Stomach (tissue), 4 donors: Measurements from ENCODE around the gene GSDMA.

Experiments used
- CTCF ChIP-seq, 7 experiments: fragments of 450-650 bp in 4 of 7; fragments of 200-600 bp in 3 of 7; sonication (generic) in 3 of 7; IDR thresholded peaks; one replicate each; pipeline ENCODE4 v1.5.1; 2016 to 2019; ENCODE audit warnings: antibody characterized with exemption in 7 of 7, control low read depth in 2 of 7, mild to moderate bottlenecking in 1 of 7
- POLR2A ChIP-seq, 4 donors: fragments of 450-650 bp; IDR thresholded peaks; one replicate each; pipeline ENCODE4 v1.6.1; 2016; ENCODE audit warnings: antibody characterized with exemption in 4 of 4, control low read depth in 2 of 4, mild to moderate bottlenecking in 1 of 4, moderate library complexity in 1 of 4

- TF ChIP-seq POLR2A (IDR thresholded peaks at IDR 0.05) (no peak), CTCF (IDR thresholded peaks at IDR 0.05) (no peak)
Observed at GRCh38 chr17:39999067-39999466, 36.3 kb downstream of the GSDMA start.
